IMR-90 (cell line): ENCODE results near the gene SLC30A7. TPM values are rescaled to one million over a fixed set of nuclear protein-coding genes. Genes with fewer than 3 reads are reported as not detected.

ENCODE experiments used
- ATAC-seq: fragments of 200-7000 bp; cut with Tn5 transposase; 2 replicates; pipeline ENCODE4 v1.9.1; 2020; ENCODE audit warnings: low read depth, mild to moderate bottlenecking, moderate library complexity
- BruUV-seq: library from RNA; stranded (reverse); fragments of 400-500 nt; replicated peaks from 2 replicates; lab custom pipeline; 2021; lab: Mats Ljungman, UMichigan
- CTCF ChIA-PET: fragments of 300-600 bp; formaldehyde crosslinking; extraction: SDS; loops from one replicate; lab custom pipeline; 2021; ENCODE audit warnings: antibody characterized with exemption; lab: Yijun Ruan, JAX
- POLR2A ChIA-PET: fragments of 300-600 bp; sonication (Branson Sonifier 250); formaldehyde crosslinking; loops from one replicate; lab custom pipeline; 2022; ENCODE audit warnings: antibody characterized with exemption; ENCODE audit not compliant: unreplicated experiment; lab: Charles Lee
- DNase-seq: peaks from one replicate; pipeline ENCODE4 v3.0.0; 2013
- H2AFZ ChIP-seq: replicated peaks from 2 replicates; pipeline ENCODE3; 2013; ENCODE audit warnings: low read length, mild to moderate bottlenecking; ENCODE audit not compliant: poor library complexity
- H2AK5ac ChIP-seq: 2 replicates; pipeline ENCODE4 v1.6.1; 2013; ENCODE audit warnings: low read depth, low read length, inconsistent platforms
- H2AK9ac ChIP-seq: replicated peaks from 2 replicates; pipeline ENCODE3; 2013; ENCODE audit warnings: mild to moderate bottlenecking, low read depth, low read length, moderate library complexity; ENCODE audit not compliant: poor library complexity
- H2BK120ac ChIP-seq: 2 replicates; pipeline ENCODE4 v1.6.1; 2013; ENCODE audit warnings: low read depth, low read length, inconsistent platforms
- H2BK15ac ChIP-seq: 3 replicates; pipeline ENCODE4 v1.6.1; 2013; ENCODE audit warnings: low read depth, low read length, inconsistent platforms
- H2BK20ac ChIP-seq: 2 replicates; pipeline ENCODE4 v1.6.1; 2013; ENCODE audit warnings: low read depth, mild to moderate bottlenecking, inconsistent platforms, low read length, moderate library complexity
- H2BK5ac ChIP-seq: 2 replicates; pipeline ENCODE4 v1.6.1; 2013; ENCODE audit warnings: mild to moderate bottlenecking, low read depth, low read length, inconsistent platforms; ENCODE audit not compliant: poor library complexity, severe bottlenecking
- H3K14ac ChIP-seq: replicated peaks from 2 replicates; pipeline ENCODE4 v1.6.1; 2013; ENCODE audit warnings: low read depth, low read length, inconsistent platforms
- H3K18ac ChIP-seq: 2 replicates; pipeline ENCODE4 v1.6.1; 2013; ENCODE audit warnings: low read depth, low read length, control low read depth
- H3K23ac ChIP-seq: 2 replicates; pipeline ENCODE4 v1.6.1; 2013; ENCODE audit warnings: low read depth, low read length, inconsistent platforms
- H3K27ac ChIP-seq: 2 replicates; pipeline ENCODE4 v1.5.1; 2013; ENCODE audit warnings: mild to moderate bottlenecking, control low read depth, low read length; ENCODE audit not compliant: insufficient read depth
- H3K27me3 ChIP-seq: 2 replicates; pipeline ENCODE4 v1.6.1; 2013; ENCODE audit warnings: low read length; ENCODE audit not compliant: control insufficient read depth, insufficient read depth
- H3K36me3 ChIP-seq: 2 replicates; pipeline ENCODE4 v1.6.1; 2013; ENCODE audit warnings: low read length, mixed read lengths; ENCODE audit not compliant: control insufficient read depth, insufficient read depth
- H3K4ac ChIP-seq: 2 replicates; pipeline ENCODE4 v1.6.1; 2013; ENCODE audit warnings: low read depth, low read length, inconsistent platforms
- H3K4me1 ChIP-seq: 2 replicates; pipeline ENCODE4 v1.6.1; 2013; ENCODE audit warnings: low read length, mixed read lengths; ENCODE audit not compliant: control insufficient read depth, insufficient read depth
- H3K4me2 ChIP-seq: 2 replicates; pipeline ENCODE4 v1.6.1; 2013; ENCODE audit warnings: low read depth, mild to moderate bottlenecking, control low read depth, low read length, moderate library complexity
- H3K4me3 ChIP-seq: 2 replicates; pipeline ENCODE4 v1.5.1; 2013; ENCODE audit warnings: low read depth, mild to moderate bottlenecking, control low read depth, low read length, moderate library complexity; ENCODE audit not compliant: insufficient read depth
- H3K56ac ChIP-seq: 2 replicates; pipeline ENCODE4 v1.6.1; 2013; ENCODE audit warnings: low read length, inconsistent platforms; ENCODE audit not compliant: insufficient read depth; ENCODE audit errors: extremely low read depth
- H3K79me1 ChIP-seq, 2 experiments: 2 replicates each; pipeline ENCODE4 v1.6.1; 2013; ENCODE audit warnings: low read length in 2 of 2, inconsistent platforms in 1 of 2, low read depth in 1 of 2
- H3K9ac ChIP-seq: 2 replicates; pipeline ENCODE4 v1.6.1; 2013; ENCODE audit warnings: low read depth, low read length, control low read depth
- H3K9me1 ChIP-seq: 2 replicates; pipeline ENCODE4 v1.6.1; 2013; ENCODE audit warnings: low read length, inconsistent platforms; ENCODE audit not compliant: insufficient read depth
- H3K9me3 ChIP-seq: 2 replicates; pipeline ENCODE4 v1.6.1; 2013; ENCODE audit warnings: low read length; ENCODE audit not compliant: control insufficient read depth, insufficient read depth
- H4K20me1 ChIP-seq: 2 replicates; pipeline ENCODE4 v1.6.1; 2013; ENCODE audit warnings: low read length, inconsistent platforms; ENCODE audit not compliant: insufficient read depth
- H4K5ac ChIP-seq: 2 replicates; pipeline ENCODE4 v1.6.1; 2013; ENCODE audit warnings: mild to moderate bottlenecking, low read depth, low read length, control low read depth
- H4K8ac ChIP-seq, 2 experiments: 2 replicates each; pipeline ENCODE4 v1.6.1; 2013; ENCODE audit warnings: low read depth in 2 of 2, low read length in 2 of 2, control low read depth in 1 of 2, inconsistent platforms in 1 of 2
- H4K91ac ChIP-seq: 2 replicates; pipeline ENCODE4 v1.6.1; 2013; ENCODE audit warnings: low read depth, low read length, inconsistent platforms; ENCODE audit not compliant: insufficient read depth
- BHLHE40 ChIP-seq: fragments of 150-350 bp; IDR thresholded peaks from 2 replicates; pipeline ENCODE4 v1.6.1; 2016; ENCODE audit warnings: mild to moderate bottlenecking, low read depth, low read length
- CEBPB ChIP-seq: IDR thresholded peaks from 2 replicates; pipeline ENCODE4 v1.6.1; 2012; ENCODE audit warnings: low read depth, low read length, improper control_type of control experiment
- CHD1 ChIP-seq: IDR thresholded peaks from 2 replicates; pipeline ENCODE4 v1.6.1; 2012; ENCODE audit warnings: low read depth, low read length, improper control_type of control experiment
- CTCF ChIP-seq: conservative IDR thresholded peaks from 2 replicates; pipeline ENCODE4 v1.5.1; 2012; ENCODE audit warnings: mild to moderate bottlenecking, low read depth, low read length, improper control_type of control experiment
- ELK1 ChIP-seq: fragments of 150-350 bp; IDR thresholded peaks from 2 replicates; pipeline ENCODE4 v1.6.1; 2016; ENCODE audit warnings: low read depth, mild to moderate bottlenecking, low read length, moderate library complexity, borderline replicate concordance
- FOS ChIP-seq: fragments of 150-350 bp; IDR thresholded peaks from 2 replicates; pipeline ENCODE4 v1.6.1; 2016; ENCODE audit warnings: low read depth, low read length
- MAFK ChIP-seq: IDR thresholded peaks from 2 replicates; pipeline ENCODE4 v1.6.1; 2012; ENCODE audit warnings: low read depth, low read length, improper control_type of control experiment
- MAZ ChIP-seq: IDR thresholded peaks from 2 replicates; pipeline ENCODE4 v1.6.1; 2012; ENCODE audit warnings: low read depth, mild to moderate bottlenecking, low read length, improper control_type of control experiment, moderate library complexity, borderline replicate concordance
- MXI1 ChIP-seq: IDR thresholded peaks from 2 replicates; pipeline ENCODE4 v1.6.1; 2012; ENCODE audit warnings: low read depth, mild to moderate bottlenecking, low read length, moderate library complexity, borderline replicate concordance
- NFE2L2 ChIP-seq: fragments of 150-350 bp; IDR thresholded peaks from 2 replicates; pipeline ENCODE4 v1.6.1; 2016; ENCODE audit warnings: low read depth, mild to moderate bottlenecking, low read length
- POLR2A ChIP-seq: IDR thresholded peaks from 2 replicates; pipeline ENCODE4 v1.6.1; 2012; ENCODE audit warnings: mild to moderate bottlenecking, low read depth, low read length
- RAD21 ChIP-seq: IDR thresholded peaks from 2 replicates; pipeline ENCODE4 v1.6.1; 2012; ENCODE audit warnings: low read length, improper control_type of control experiment
- RCOR1 ChIP-seq: IDR thresholded peaks from 2 replicates; pipeline ENCODE4 v1.6.1; 2012; ENCODE audit warnings: mild to moderate bottlenecking, low read length, improper control_type of control experiment; ENCODE audit not compliant: insufficient replicate concordance
- RFX5 ChIP-seq: IDR thresholded peaks from 2 replicates; pipeline ENCODE4 v1.8.0; 2012; ENCODE audit warnings: low read depth, mild to moderate bottlenecking, low read length, moderate library complexity
- SMC3 ChIP-seq: fragments of 150-350 bp; IDR thresholded peaks from 2 replicates; pipeline ENCODE4 v1.6.1; 2016; ENCODE audit warnings: low read depth, mild to moderate bottlenecking, antibody characterized with exemption, low read length, moderate library complexity
- USF2 ChIP-seq: fragments of 150-350 bp; IDR thresholded peaks from 2 replicates; pipeline ENCODE4 v1.6.1; 2017; ENCODE audit warnings: mild to moderate bottlenecking, antibody characterized with exemption, low read length, low read depth
- WGBS, 2 experiments: methylation state at CpG; one replicate each; pipeline versions ENCODE4 v1.1.5 to v1.1.7; 2013; ENCODE audit warnings: missing lambda C conversion rate in 2 of 2; ENCODE audit not compliant: insufficient read length in 1 of 2; ENCODE audit errors: extremely low coverage in 2 of 2; 5-methylcytosine and 5-hydroxymethylcytosine counted together
- dilution Hi-C: fragments of 300-500 bp; cut with HindIII; formaldehyde crosslinking; loops from one replicate; pipeline ENCODE4 v1.14.3; 2018; ENCODE audit warnings: low sequenced_read_pairs; ENCODE audit not compliant: unreplicated experiment
- in situ Hi-C: fragments of 300-500 bp; cut with MboI; formaldehyde crosslinking; loops from 3 replicates; pipeline ENCODE4 v1.14.3; 2019; ENCODE audit warnings: low sequenced_read_pairs, inconsistent platforms, mixed read lengths
- intact Hi-C: fragments of 100-400 bp; cut with micrococcal nuclease; formaldehyde crosslinking; loops from 2 replicates; pipeline ENCODE4 v1.10.0; 2022
- polyA plus RNA-seq, 3 experiments: library from polyadenylated mRNA; depleted of rRNA; stranded (reverse); fragments of >200 nt; gene quantifications; 2 replicates each; pipeline ENCODE4 v1.2.3, GENCODE V29; 2012; ENCODE audit warnings: low replicate concordance in 1 of 3
- total RNA-seq: library from RNA; depleted of rRNA; stranded (reverse); fragments of >200 nt; gene quantifications from 2 replicates; pipeline ENCODE4 v1.2.3, GENCODE V29; 2012

Gene SLC30A7
- total and polyA plus RNA-seq, 2 of the 4 experiments (the other 2 are of a cell fraction) = 8.4 to 60.2 TPM

GRCh38 chr1:100942304-100943046, 46.6 kb downstream of the SLC30A7 start:
- no peak overlapping the region for H3K27ac ChIP-seq
- no peak overlapping the region for H2BK15ac ChIP-seq
- no peak overlapping the region for H3K4me3 ChIP-seq
- ChIA-PET CTCF (no interaction called here), POLR2A (no interaction called here)
- in situ Hi-C loops (no loop called here), intact Hi-C loops (no loop called here), dilution Hi-C loops (no loop called here)
- H3K4ac ChIP-seq = no peak overlapping the region
- H2BK20ac ChIP-seq = no peak overlapping the region
- H4K5ac ChIP-seq = no peak overlapping the region
- H2BK5ac ChIP-seq = no peak overlapping the region
- H3K27me3 ChIP-seq = no peaks in the 10 kb centered on the region
- no CpG with 5 or more reads among the region's 2 CpGs for WGBS, 2 experiments
- no peak overlapping the region for H4K8ac ChIP-seq
- DNase-seq (no peak), ATAC-seq (no peak)
- H3K79me1 ChIP-seq = peaks cover 0 to 8% of the 10 kb centered on the region in 2 experiments; a peak in 2 of 4 replicates
- BruUV-seq = no TSS peak
- no peak overlapping the region for H2AFZ ChIP-seq
- H2AK5ac ChIP-seq = no peak overlapping the region
- H2AK9ac ChIP-seq = no peak overlapping the region
- no peak overlapping the region for H3K23ac ChIP-seq
- H3K9me3 ChIP-seq = no peaks in the 10 kb centered on the region
- no peak overlapping the region for H3K4me2 ChIP-seq
- peaks cover 1% of the 10 kb centered on the region; the same call in 1 of the 2 replicates for H3K4me1 ChIP-seq
- H2BK120ac ChIP-seq = no peak overlapping the region
- no peak overlapping the region for H3K18ac ChIP-seq
- no peak overlapping the region for H4K91ac ChIP-seq
- no peak overlapping the region for H3K9ac ChIP-seq
- no peaks in the 10 kb centered on the region for H3K9me1 ChIP-seq
- H4K20me1 ChIP-seq = no peaks in the 10 kb centered on the region
- no peak overlapping the region for H3K56ac ChIP-seq
- H3K36me3 ChIP-seq = peaks cover 9% of the 10 kb centered on the region
- no peak overlapping the region for H3K14ac ChIP-seq
- TF ChIP-seq MAFK = no peak
- TF ChIP-seq FOS = no peak
- TF ChIP-seq USF2 = no peak
- no peak for TF ChIP-seq CTCF
- no peak for TF ChIP-seq RCOR1
- no peak for TF ChIP-seq ELK1
- TF ChIP-seq CHD1 = no peak
- no peak for TF ChIP-seq BHLHE40
- no peak for TF ChIP-seq MXI1
- no peak for TF ChIP-seq SMC3
- TF ChIP-seq MAZ = no peak
- no peak for TF ChIP-seq NFE2L2
- TF ChIP-seq RAD21 = no peak
- TF ChIP-seq RFX5 = no peak
- TF ChIP-seq POLR2A = no peak
- TF ChIP-seq CEBPB = no peak
